WTC11 (cell line): ENCODE data around the gene SMC3. TPM values are rescaled to one million over a fixed set of nuclear protein-coding genes. Genes with fewer than 3 reads are reported as not detected.

Experiments
- ATAC-seq: fragments of 200-7000 bp; cut with Tn5 transposase; 2 replicates; pipeline ENCODE4 v1.10.0; 2021; ENCODE audit warnings: mild to moderate bottlenecking, moderate library complexity
- CTCF ChIA-PET: fragments of 300-600 bp; sonication (Branson Sonifier 250); formaldehyde crosslinking; loops from one replicate; lab custom pipeline; 2021; ENCODE audit warnings: antibody characterized with exemption; lab: Charles Lee
- POLR2A ChIA-PET: fragments of 350-600 bp; sonication (Branson Sonifier 250); formaldehyde crosslinking; loops from one replicate; lab custom pipeline; 2021; ENCODE audit warnings: antibody characterized with exemption; lab: Charles Lee
- DNase-seq: peaks from one replicate; pipeline ENCODE4 v3.0.0; 2021; ENCODE audit warnings: low spot score
- H3K27ac Mint-ChIP-seq: 2 replicates; pipeline ENCODE4 v1.8.0; 2021; ENCODE audit warnings: mixed read lengths
- H3K27me3 Mint-ChIP-seq: 2 replicates; pipeline ENCODE4 v1.8.0; 2021; ENCODE audit warnings: low read depth, mild to moderate bottlenecking, moderate library complexity, mixed read lengths
- H3K36me3 Mint-ChIP-seq: 2 replicates; pipeline ENCODE4 v1.8.0; 2021; ENCODE audit warnings: mixed read lengths
- H3K4me1 Mint-ChIP-seq: 2 replicates; pipeline ENCODE4 v1.8.0; 2022; ENCODE audit warnings: mixed read lengths
- H3K4me3 Mint-ChIP-seq: 2 replicates; pipeline ENCODE4 v1.8.0; 2021; ENCODE audit warnings: mild to moderate bottlenecking, moderate library complexity, mixed read lengths
- H3K9me3 Mint-ChIP-seq: 2 replicates; pipeline ENCODE4 v1.8.0; 2021; ENCODE audit warnings: mixed read lengths
- CDX4 ChIP-seq: fragments of 250-450 bp; sonication (Bioruptor Pico); IDR thresholded peaks from 2 replicates; pipeline ENCODE4 v1.9.0; 2021; ENCODE audit warnings: moderate library complexity, mild to moderate bottlenecking, inconsistent platforms, borderline replicate concordance
- CREB1 ChIP-seq: sonication (generic); formaldehyde crosslinking; IDR thresholded peaks from 2 replicates; pipeline ENCODE4 v1.8.0; 2023; ENCODE audit warnings: mild to moderate bottlenecking, missing genetic modification reagents
- CTCF ChIP-seq: fragments of 200-600 bp; IDR thresholded peaks from 2 replicates; pipeline ENCODE4 v1.8.0; 2022; ENCODE audit warnings: antibody characterized with exemption
- E2F1 ChIP-seq: sonication (generic); formaldehyde crosslinking; IDR thresholded peaks from 2 replicates; pipeline ENCODE4 v1.8.0; 2022; ENCODE audit warnings: mild to moderate bottlenecking, missing genetic modification reagents
- FOXJ3 ChIP-seq: sonication (generic); formaldehyde crosslinking; IDR thresholded peaks from 2 replicates; pipeline ENCODE4 v1.9.0; 2021; ENCODE audit warnings: missing genetic modification reagents, mild to moderate bottlenecking, borderline replicate concordance
- FOXK1 ChIP-seq: sonication (generic); formaldehyde crosslinking; IDR thresholded peaks from 2 replicates; pipeline ENCODE4 v1.8.0; 2022; ENCODE audit warnings: mild to moderate bottlenecking, moderate library complexity, missing genetic modification reagents
- FOXP1 ChIP-seq: sonication (generic); formaldehyde crosslinking; IDR thresholded peaks from 2 replicates; pipeline ENCODE4 v1.8.0; 2022; ENCODE audit warnings: missing genetic modification reagents, mild to moderate bottlenecking, moderate library complexity, borderline replicate concordance
- HMGA2 ChIP-seq: fragments of 250-450 bp; sonication (Bioruptor Pico); IDR thresholded peaks from 2 replicates; pipeline ENCODE4 v1.4.0; 2021; ENCODE audit warnings: mild to moderate bottlenecking, moderate library complexity
- KAT7 ChIP-seq: sonication (generic); formaldehyde crosslinking; IDR thresholded peaks from 2 replicates; pipeline ENCODE4 v1.8.1; 2023; ENCODE audit warnings: missing genetic modification reagents, mild to moderate bottlenecking, borderline replicate concordance
- MYBL2 ChIP-seq: sonication (generic); formaldehyde crosslinking; IDR thresholded peaks from 2 replicates; pipeline ENCODE4 v1.8.1; 2023; ENCODE audit warnings: mild to moderate bottlenecking, moderate library complexity, missing genetic modification reagents
- NR3C1 ChIP-seq: sonication (generic); formaldehyde crosslinking; conservative IDR thresholded peaks from 2 replicates; pipeline ENCODE4 v1.8.1; 2023; ENCODE audit warnings: low read depth, mild to moderate bottlenecking, missing genetic modification reagents
- RELA ChIP-seq: sonication (generic); formaldehyde crosslinking; IDR thresholded peaks from 2 replicates; pipeline ENCODE4 v1.8.1; 2022; ENCODE audit warnings: missing genetic modification reagents, mild to moderate bottlenecking, borderline replicate concordance
- SP1 ChIP-seq: sonication (generic); formaldehyde crosslinking; conservative IDR thresholded peaks from 2 replicates; pipeline ENCODE4 v1.8.1; 2022; ENCODE audit warnings: missing genetic modification reagents
- ZNF232 ChIP-seq: sonication (generic); formaldehyde crosslinking; IDR thresholded peaks from 2 replicates; pipeline ENCODE4 v1.8.0; 2022; ENCODE audit warnings: mild to moderate bottlenecking, missing genetic modification reagents
- ZNF416 ChIP-seq: fragments of 250-450 bp; sonication (Bioruptor Pico); IDR thresholded peaks from 2 replicates; pipeline ENCODE4 v1.9.0; 2021; ENCODE audit warnings: mild to moderate bottlenecking, inconsistent platforms
- ZNF512 ChIP-seq: sonication (generic); formaldehyde crosslinking; IDR thresholded peaks from 2 replicates; pipeline ENCODE4 v1.8.1; 2022; ENCODE audit warnings: missing genetic modification reagents, borderline replicate concordance
- ZNF532 ChIP-seq: fragments of 250-450 bp; sonication (Bioruptor Pico); IDR thresholded peaks from 2 replicates; pipeline ENCODE4 v1.9.0; 2021; ENCODE audit warnings: mild to moderate bottlenecking, borderline replicate concordance
- ZNF671 ChIP-seq: fragments of 250-450 bp; sonication (Bioruptor Pico); IDR thresholded peaks from 2 replicates; pipeline ENCODE4 v1.8.0; 2021; ENCODE audit warnings: mild to moderate bottlenecking
- total RNA-seq: library from RNA; stranded (reverse); gene quantifications from 3 replicates; pipeline ENCODE4 v1.2.3, GENCODE V29; 2021

The SMC3 gene
- total RNA-seq, 1 experiment from 2014 or later: 71.0 TPM

GRCh38 chr10:110625356-110625894 is 57.9 kb downstream of the SMC3 start (continued):
- TF ChIP-seq ZNF532 (no peak), ZNF416 (CRISPR knock-in tag) (no peak), HMGA2 (no peak), MYBL2 (CRISPR knock-in tag) (no peak), ZNF512 (CRISPR knock-in tag) (no peak), ZNF232 (CRISPR knock-in tag) (no peak), RELA (CRISPR knock-in tag) (no peak)

GRCh38 chr10:110625951-110626855 is 58.7 kb downstream of the SMC3 start:
- Mint-ChIP-seq H3K4me3 (no peak overlapping the region), H3K27me3 (peaks cover 2% of the 10 kb centered on the region), H3K9me3 (peaks cover 16% of the 10 kb centered on the region), H3K4me1 (peaks cover 7% of the 10 kb centered on the region), H3K36me3 (no peaks in the 10 kb centered on the region), H3K27ac (no peak overlapping the region)
- ChIA-PET POLR2A (no interaction called here), CTCF (interaction anchor here (0.5 kb wide), 1 partner anchor 399 kb away, joined by 3 read pairs; no protein-coding TSS in a partner anchor)
- DNase-seq (no peak), ATAC-seq (no peak)
- TF ChIP-seq ZNF671 (CRISPR knock-in tag) (no peak), E2F1 (CRISPR knock-in tag) (no peak), FOXP1 (CRISPR knock-in tag) (no peak), CREB1 (CRISPR knock-in tag) (no peak), CDX4 (no peak), SP1 (no peak), ZNF232 (CRISPR knock-in tag) (no peak), NR3C1 (CRISPR knock-in tag) (no peak)

GRCh38 chr10:110628161-110628560 is 60.7 kb downstream of the SMC3 start:
- CTCF ChIA-PET: interaction anchor here (0.5 to 2.4 kb wide), 2 partner anchors 44 to 321 kb away, joined by 3 to 7 read pairs; no protein-coding TSS in a partner anchor
- peaks cover 2% of the 10 kb centered on the region; the same call in 1 of the 2 replicates for H3K27me3 Mint-ChIP-seq
- DNase-seq: no peak
- no peak overlapping the region for H3K4me3 Mint-ChIP-seq
- peaks cover 7% of the 10 kb centered on the region for H3K4me1 Mint-ChIP-seq
- no peak for TF ChIP-seq FOXJ3
- no peak for TF ChIP-seq FOXK1 (CRISPR knock-in tag)
- no peak for TF ChIP-seq KAT7 (CRISPR knock-in tag)
- TF ChIP-seq CTCF: no peak
- no peak for TF ChIP-seq ZNF532
- POLR2A ChIA-PET: no interaction called here
- H3K27ac Mint-ChIP-seq: no peak overlapping the region
- ATAC-seq: no peak
- no peaks in the 10 kb centered on the region for H3K36me3 Mint-ChIP-seq
- peaks cover 8% of the 10 kb centered on the region for H3K9me3 Mint-ChIP-seq
